Measurements from ENCODE around the gene ZNF883. TPM values are rescaled to one million over a fixed set of nuclear protein-coding genes. Genes with fewer than 3 reads are reported as not detected.

Gene ZNF883
- total and polyA plus RNA-seq, 4 experiments from 2014 or later = 0.67 to 1.7 (median 1.2) TPM

- Histone ChIP-seq H3K36me3 (ENCODE audit: insufficient read depth, low read length) (no peaks in the 10 kb centered on the region), H3K27ac (ENCODE audit: low read depth, low read length) (no peak overlapping the region), H3K27me3 (ENCODE audit: insufficient read depth, low read length) (no peaks in the 10 kb centered on the region), H3K9me3 (ENCODE audit: control insufficient read depth in 1 of 2, low read length in 2 of 2) (no peaks in the 10 kb centered on the region), H3K4me3 (ENCODE audit: low read length in 2 of 2) (no peak overlapping the region), H3K4me1 (ENCODE audit: insufficient read depth, low read length) (no peaks in the 10 kb centered on the region)
- peaks cover 11 to 17% of the 10 kb centered on the region in 2 donors for H3K27me3 Mint-ChIP-seq
- H3K9me3 Mint-ChIP-seq = peaks cover 0 to 20% (median 6%) of the 10 kb centered on the region in 8 donors
- H3K4me1 Mint-ChIP-seq = no peaks in the 10 kb centered on the region
- ChIA-PET POLR2A (ENCODE audit: partially characterized antibody) (no interaction called here), CTCF (ENCODE audit: partially characterized antibody) (interaction anchor here (0.6 kb wide), 1 partner anchor 31 kb away, joined by 3 read pairs; no protein-coding TSS in a partner anchor)
- no peak overlapping the region for H3K27ac Mint-ChIP-seq
- DNase-seq = no peak
- intact Hi-C loops (cut with micrococcal nuclease) = no loop called here
- no peaks in the 10 kb centered on the region for H3K36me3 Mint-ChIP-seq
- H3K4me3 Mint-ChIP-seq = no peak overlapping the region
Measured at GRCh38 chr9:112969730-112970129, 42.3 kb downstream of the ZNF883 start.

GRCh38 chr9:112955550-112955949, 56.4 kb downstream of the ZNF883 start:
- POLR2A ChIA-PET (ENCODE audit: partially characterized antibody) = no interaction called here
- Histone ChIP-seq H3K27ac (ENCODE audit: low read depth, low read length) (no peak overlapping the region), H3K9me3 (ENCODE audit: control insufficient read depth in 1 of 2, low read length in 2 of 2) (peaks cover 0 to 3% of the 10 kb centered on the region in 2 donors), H3K36me3 (ENCODE audit: insufficient read depth, low read length) (no peaks in the 10 kb centered on the region), H3K4me3 (ENCODE audit: low read length in 2 of 2) (no peak overlapping the region), H3K27me3 (ENCODE audit: insufficient read depth, low read length) (no peaks in the 10 kb centered on the region), H3K4me1 (ENCODE audit: insufficient read depth, low read length) (no peaks in the 10 kb centered on the region)
- no peak for DNase-seq
- Mint-ChIP-seq H3K4me3 (no peak overlapping the region), H3K9me3 (peaks cover 2 to 9% (median 5%) of the 10 kb centered on the region in 8 donors), H3K36me3 (no peaks in the 10 kb centered on the region), H3K27me3 (peaks cover 6 to 7% of the 10 kb centered on the region in 2 donors), H3K4me1 (no peaks in the 10 kb centered on the region), H3K27ac (no peak overlapping the region)
- intact Hi-C loops (cut with micrococcal nuclease) = no loop called here
- CTCF ChIA-PET (ENCODE audit: partially characterized antibody) = no interaction called here

GRCh38 chr9:112945620-112946208, 66.3 kb downstream of the ZNF883 start:
- no peaks in the 10 kb centered on the region for H3K27me3 ChIP-seq (ENCODE audit: insufficient read depth, low read length)
- H3K27me3 Mint-ChIP-seq = peaks cover 0 to 10% of the 10 kb centered on the region in 2 donors
- H3K9me3 Mint-ChIP-seq = peaks cover 0 to 28% (median 17%) of the 10 kb centered on the region in 8 donors
- H3K27ac Mint-ChIP-seq = no peak overlapping the region
- no peak overlapping the region for H3K27ac ChIP-seq (ENCODE audit: low read depth, low read length)
- H3K4me1 Mint-ChIP-seq = no peaks in the 10 kb centered on the region
- H3K36me3 Mint-ChIP-seq = peaks cover 0 to 4% of the 10 kb centered on the region in 2 donors
- ChIA-PET CTCF (ENCODE audit: partially characterized antibody) (no interaction called here), POLR2A (ENCODE audit: partially characterized antibody) (no interaction called here)
- DNase-seq = no peak
- H3K4me1 ChIP-seq (ENCODE audit: insufficient read depth, low read length) = no peaks in the 10 kb centered on the region
- H3K4me3 ChIP-seq (ENCODE audit: low read length in 2 of 2) = no peak overlapping the region
- intact Hi-C loops (cut with micrococcal nuclease) = no loop called here
- no peaks in the 10 kb centered on the region for H3K9me3 ChIP-seq (ENCODE audit: control insufficient read depth in 1 of 2, low read length in 2 of 2)
- H3K4me3 Mint-ChIP-seq = no peak overlapping the region
- H3K36me3 ChIP-seq (ENCODE audit: insufficient read depth, low read length) = no peaks in the 10 kb centered on the region

- Mint-ChIP-seq H3K9me3 (peaks cover 0 to 3% (median under 1%) of the 10 kb centered on the region in 8 donors), H3K36me3 (no peaks in the 10 kb centered on the region), H3K27ac (no peak overlapping the region), H3K27me3 (peaks cover 2 to 10% of the 10 kb centered on the region in 2 donors), H3K4me3 (no peak overlapping the region), H3K4me1 (no peaks in the 10 kb centered on the region)
- H3K4me1 ChIP-seq (ENCODE audit: insufficient read depth, low read length) = no peaks in the 10 kb centered on the region
- POLR2A ChIA-PET (ENCODE audit: partially characterized antibody) = no interaction called here
- H3K36me3 ChIP-seq (ENCODE audit: insufficient read depth, low read length) = no peaks in the 10 kb centered on the region
- H3K9me3 ChIP-seq (ENCODE audit: control insufficient read depth in 1 of 2, low read length in 2 of 2) = no peaks in the 10 kb centered on the region
- H3K27me3 ChIP-seq (ENCODE audit: insufficient read depth, low read length) = no peaks in the 10 kb centered on the region
- DNase-seq = no peak
- intact Hi-C loops (cut with micrococcal nuclease) = no loop called here
- no peak overlapping the region for H3K4me3 ChIP-seq (ENCODE audit: low read length in 2 of 2)
- CTCF ChIA-PET (ENCODE audit: partially characterized antibody) = no interaction called here
- H3K27ac ChIP-seq (ENCODE audit: low read depth, low read length) = no peak overlapping the region
Measured at GRCh38 chr9:112939418-112939817, 72.6 kb downstream of the ZNF883 start.

GRCh38 chr9:112933696-112934095, 78.3 kb downstream of the ZNF883 start:
- POLR2A ChIA-PET (ENCODE audit: partially characterized antibody) = no interaction called here
- no peaks in the 10 kb centered on the region for H3K9me3 ChIP-seq (ENCODE audit: control insufficient read depth in 1 of 2, low read length in 2 of 2)
- H3K4me1 ChIP-seq (ENCODE audit: insufficient read depth, low read length) = no peaks in the 10 kb centered on the region
- intact Hi-C loops (cut with micrococcal nuclease) = no loop called here
- H3K27me3 Mint-ChIP-seq = peaks cover 3 to 20% of the 10 kb centered on the region in 2 donors
- H3K36me3 Mint-ChIP-seq = no peaks in the 10 kb centered on the region
- no peaks in the 10 kb centered on the region for H3K27me3 ChIP-seq (ENCODE audit: insufficient read depth, low read length)
- H3K4me3 Mint-ChIP-seq = no peak overlapping the region
- H3K27ac ChIP-seq (ENCODE audit: low read depth, low read length) = no peak overlapping the region
- CTCF ChIA-PET (ENCODE audit: partially characterized antibody) = no interaction called here
- peaks cover 0 to 2% (median 0%) of the 10 kb centered on the region in 4 donors for H3K4me1 Mint-ChIP-seq
- H3K27ac Mint-ChIP-seq = no peak overlapping the region
- peaks cover 0 to 2% (median 0%) of the 10 kb centered on the region in 8 donors for H3K9me3 Mint-ChIP-seq
- H3K36me3 ChIP-seq (ENCODE audit: insufficient read depth, low read length) = no peaks in the 10 kb centered on the region
- DNase-seq = no peak
- H3K4me3 ChIP-seq (ENCODE audit: low read length in 2 of 2) = no peak overlapping the region

- Histone ChIP-seq H3K4me1 (ENCODE audit: insufficient read depth, low read length) (no peaks in the 10 kb centered on the region), H3K27me3 (ENCODE audit: insufficient read depth, low read length) (no peaks in the 10 kb centered on the region), H3K9me3 (ENCODE audit: control insufficient read depth in 1 of 2, low read length in 2 of 2) (no peaks in the 10 kb centered on the region), H3K4me3 (ENCODE audit: low read length in 2 of 2) (no peak overlapping the region), H3K27ac (ENCODE audit: low read depth, low read length) (no peak overlapping the region), H3K36me3 (ENCODE audit: insufficient read depth, low read length) (no peaks in the 10 kb centered on the region)
- Mint-ChIP-seq H3K4me3 (no peak overlapping the region), H3K9me3 (no peaks in the 10 kb centered on the region), H3K27me3 (peaks cover 5 to 17% of the 10 kb centered on the region in 2 donors), H3K27ac (no peak overlapping the region), H3K36me3 (no peaks in the 10 kb centered on the region), H3K4me1 (peaks cover 0 to 1% (median 0%) of the 10 kb centered on the region in 4 donors)
- CTCF ChIA-PET (ENCODE audit: partially characterized antibody) = interaction anchor here (1.6 kb wide), 1 partner anchor 187 kb away, joined by 3 read pairs; no protein-coding TSS in a partner anchor
- POLR2A ChIA-PET (ENCODE audit: partially characterized antibody) = no interaction called here
- intact Hi-C loops (cut with micrococcal nuclease) = no loop called here
- DNase-seq = no peak
Measured at GRCh38 chr9:112925058-112925641, 86.8 kb downstream of the ZNF883 start.

GRCh38 chr9:112921549-112921948, 90.4 kb downstream of the ZNF883 start:
- H3K9me3 ChIP-seq (ENCODE audit: control insufficient read depth in 1 of 2, low read length in 2 of 2) = no peaks in the 10 kb centered on the region
- H3K27me3 ChIP-seq (ENCODE audit: insufficient read depth, low read length) = no peaks in the 10 kb centered on the region
- H3K4me3 ChIP-seq (ENCODE audit: low read length in 2 of 2) = no peak overlapping the region
- ChIA-PET POLR2A (ENCODE audit: partially characterized antibody) (no interaction called here), CTCF (ENCODE audit: partially characterized antibody) (interaction anchor here (1.1 to 1.4 kb wide), 3 partner anchors 16 to 19 kb away, joined by 3 to 4 read pairs (median 4); no protein-coding TSS in a partner anchor)
- H3K9me3 Mint-ChIP-seq = no peaks in the 10 kb centered on the region
- no peaks in the 10 kb centered on the region for H3K36me3 Mint-ChIP-seq
- H3K36me3 ChIP-seq (ENCODE audit: insufficient read depth, low read length) = no peaks in the 10 kb centered on the region
- H3K27ac Mint-ChIP-seq = no peak overlapping the region
- H3K27me3 Mint-ChIP-seq = peaks cover 0 to 4% of the 10 kb centered on the region in 2 donors
- intact Hi-C loops (cut with micrococcal nuclease) = no loop called here
- peaks cover 0 to 1% (median 0%) of the 10 kb centered on the region in 4 donors for H3K4me1 Mint-ChIP-seq
- no peak for DNase-seq
- no peaks in the 10 kb centered on the region for H3K4me1 ChIP-seq (ENCODE audit: insufficient read depth, low read length)
- no peak overlapping the region for H3K27ac ChIP-seq (ENCODE audit: low read depth, low read length)
- no peak overlapping the region for H3K4me3 Mint-ChIP-seq
